Kasumi-1 (cell line): Measurements from ENCODE around the gene RNFT1.
"Not testable (repeated sequence)": the region's sequence is repeated elsewhere in the genome, so short reads cannot be mapped to it uniquely, and the experiment has no call there.

ENCODE experiments used
- DNase-seq, 2 experiments: peaks; one replicate each; lab custom pipeline; 2025; lab: John Stamatoyannopoulos, UW

Gene RNFT1

GRCh38 chr17:59920637-59921036 is 43.9 kb downstream of the RNFT1 start:
- DNase-seq: not testable (repeated sequence)

GRCh38 chr17:59916446-59916845 is 48.1 kb downstream of the RNFT1 start:
- DNase-seq: no peak

GRCh38 chr17:59914274-59914854 is 50.2 kb downstream of the RNFT1 start:
- peak; percentile 66 to 86 for DNase-seq

- DNase-seq: no peak
These were observed 57.1 kb downstream of the RNFT1 start for GRCh38 chr17:59907467-59907866.

GRCh38 chr17:59903455-59903854 is 61.1 kb downstream of the RNFT1 start:
- no peak for DNase-seq
